Measurements from ENCODE around the gene METAP2. TPM values are rescaled to one million over a fixed set of nuclear protein-coding genes. Genes with fewer than 3 reads are reported as not detected.
A peak's percentile ranks its signal among the peaks of the same experiment; 100 is the strongest.
"Not testable (repeated sequence)": the region's sequence is repeated elsewhere in the genome, so short reads cannot be mapped to it uniquely, and the experiment has no call there.

METAP2 gene
- total RNA-seq, 1 experiment from 2014 or later, result 122 TPM

DNA sequence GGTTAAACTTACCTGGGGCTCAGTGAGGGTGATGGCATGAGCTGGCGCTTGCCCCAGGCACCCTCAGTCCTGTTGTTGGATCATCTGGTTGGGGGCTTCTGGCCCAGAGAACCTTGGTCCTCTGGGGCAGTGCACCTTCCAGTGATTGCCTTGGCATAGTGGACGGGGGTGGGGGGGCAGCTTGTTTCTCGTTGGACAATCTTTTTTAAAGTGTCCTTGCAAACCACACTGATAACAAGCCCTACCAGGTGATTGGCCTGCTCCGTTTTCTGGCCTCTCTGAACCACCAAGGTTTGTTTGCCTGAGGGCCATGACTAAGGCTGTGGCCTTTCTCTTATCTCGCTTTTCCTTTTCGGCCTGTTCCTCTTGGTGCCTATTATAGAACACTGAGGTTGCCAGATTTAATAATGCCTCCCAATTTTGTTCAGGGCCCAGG is 19.2 kb upstream of the METAP2 start:
- not testable (repeated sequence) for H3K9me3 ChIP-seq (replicated peaks); H3K36me3 ChIP-seq; H3K4me3 ChIP-seq; H3K27ac ChIP-seq; H3K27me3 ChIP-seq; DNase-seq; H3K4me1 ChIP-seq

DNA sequence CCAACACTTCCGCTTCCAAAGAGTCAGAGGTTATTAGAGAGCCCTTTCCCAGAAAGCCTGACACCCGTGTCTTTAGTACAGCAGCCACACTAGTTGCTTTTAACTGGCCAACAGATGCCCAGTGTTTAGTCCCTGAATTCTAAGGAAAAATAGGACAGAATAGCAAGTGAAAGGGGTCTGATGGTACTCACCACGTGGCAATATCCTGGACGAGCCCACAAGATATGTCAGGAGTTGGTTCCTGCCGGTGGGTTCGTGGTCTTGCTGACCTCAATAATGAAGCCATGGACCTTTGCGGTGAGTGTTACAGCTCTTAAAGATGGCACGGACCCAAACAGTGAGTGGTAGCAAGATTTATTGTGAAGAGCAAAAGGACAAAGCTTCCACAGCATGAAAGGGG is 16.3 kb upstream of the METAP2 start:
- H3K9me3 ChIP-seq (replicated peaks); H3K27me3 ChIP-seq; DNase-seq; H3K4me3 ChIP-seq; H3K36me3 ChIP-seq; H3K27ac ChIP-seq; H3K4me1 ChIP-seq: not testable (repeated sequence)

DNA sequence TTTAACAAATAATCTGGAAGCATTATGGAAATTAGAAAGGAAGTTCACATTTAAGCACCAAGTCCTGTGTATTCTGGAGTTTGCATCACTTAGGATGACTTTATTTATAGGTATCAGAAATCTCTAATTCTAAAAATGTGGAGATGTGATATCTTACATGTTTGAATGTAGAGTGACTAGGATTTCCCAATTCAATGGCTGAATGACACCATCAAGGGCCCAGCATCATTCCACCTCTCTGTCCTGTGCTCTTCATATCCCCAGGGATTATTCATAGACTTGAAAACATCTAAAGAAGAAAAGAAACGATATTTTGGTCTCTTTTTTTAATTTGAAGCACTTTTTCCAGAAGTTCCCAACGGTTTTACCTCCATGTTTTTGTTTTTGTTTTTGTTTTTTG is 15.2 kb upstream of the METAP2 start:
- H3K27me3 ChIP-seq, result no peaks in the 10 kb centered on the region
- no peaks in the 10 kb centered on the region for H3K36me3 ChIP-seq
- DNase-seq, result no peak
- no peak overlapping the region for H3K27ac ChIP-seq
- no peaks in the 10 kb centered on the region; the same call in 1 of the 2 replicates for H3K9me3 ChIP-seq (replicated peaks)
- H3K4me1 ChIP-seq, result no peaks in the 10 kb centered on the region
- H3K4me3 ChIP-seq, result no peak overlapping the region

DNA sequence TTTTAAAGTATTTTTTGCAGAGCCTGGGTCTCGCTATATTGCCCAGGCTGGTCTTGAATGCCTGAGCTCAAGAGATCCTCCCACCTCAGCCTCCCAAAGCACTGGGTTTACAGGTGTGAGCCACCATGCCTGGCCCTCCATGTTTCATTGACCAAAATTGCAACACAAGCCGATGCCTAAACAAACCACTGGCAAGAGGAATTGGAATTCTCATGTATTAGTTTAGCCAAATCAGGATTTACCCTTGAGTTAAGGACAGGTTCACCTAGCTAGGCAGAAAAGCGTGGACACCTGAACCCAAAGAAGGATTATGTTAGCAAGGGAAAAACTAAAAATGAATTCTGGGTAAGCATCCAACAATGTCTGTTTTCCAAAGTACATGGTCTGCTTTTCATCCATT is 14.6 kb upstream of the METAP2 start:
- no peaks in the 10 kb centered on the region for H3K36me3 ChIP-seq
- H3K4me3 ChIP-seq, result no peak overlapping the region
- H3K27me3 ChIP-seq, result no peaks in the 10 kb centered on the region
- no peak for DNase-seq
- H3K9me3 ChIP-seq (replicated peaks), result no peaks in the 10 kb centered on the region; the same call in 1 of the 2 replicates
- no peak overlapping the region for H3K27ac ChIP-seq
- H3K4me1 ChIP-seq, result no peaks in the 10 kb centered on the region

DNA sequence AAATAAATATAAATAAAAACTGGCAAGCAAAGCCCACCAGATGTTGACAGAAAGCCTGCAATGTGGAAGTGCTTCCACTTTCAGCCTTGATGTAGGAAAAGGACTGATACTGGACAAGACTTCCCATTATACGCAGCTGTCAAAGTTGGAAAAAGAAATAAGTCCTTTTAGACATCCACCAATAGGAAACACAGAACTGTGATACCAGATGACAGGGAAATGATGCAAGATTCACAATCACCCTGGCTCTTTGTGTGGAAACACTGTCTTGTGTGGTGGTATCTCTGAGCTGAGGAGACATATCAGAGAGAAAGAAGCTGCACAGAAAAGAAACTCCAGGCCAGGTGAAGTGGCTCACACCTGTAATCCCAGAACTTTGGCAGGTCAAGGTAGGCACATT is 13.8 kb upstream of the METAP2 start:
- H3K4me3 ChIP-seq, result no peak overlapping the region
- H3K27me3 ChIP-seq, result no peaks in the 10 kb centered on the region
- no peaks in the 10 kb centered on the region for H3K4me1 ChIP-seq
- DNase-seq, result no peak
- no peaks in the 10 kb centered on the region for H3K36me3 ChIP-seq
- H3K27ac ChIP-seq, result no peak overlapping the region
- H3K9me3 ChIP-seq (replicated peaks), result no peaks in the 10 kb centered on the region; the same call in 1 of the 2 replicates

DNA sequence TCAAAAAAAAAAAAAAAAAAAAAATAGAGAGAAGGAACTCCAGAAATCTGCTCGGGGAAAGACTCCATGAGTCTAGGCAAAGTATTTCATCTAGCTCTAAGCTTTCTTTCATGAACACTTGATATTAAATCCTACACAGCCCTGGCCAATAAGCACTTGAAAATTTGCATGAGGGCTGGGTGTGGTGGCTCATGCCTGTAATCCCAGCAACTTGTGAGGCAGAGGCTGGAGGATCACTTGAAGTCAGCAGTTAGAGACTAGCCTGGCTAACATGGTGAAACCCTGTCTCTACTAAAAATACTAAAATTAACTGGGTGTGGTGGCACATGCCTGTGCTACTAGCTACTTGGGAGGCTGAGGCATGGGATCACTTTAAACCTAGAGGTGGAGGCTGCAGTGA is 13.1 kb upstream of the METAP2 start:
- H3K4me1 ChIP-seq, result no peaks in the 10 kb centered on the region
- H3K4me3 ChIP-seq, result no peak overlapping the region
- no peaks in the 10 kb centered on the region; the same call in 1 of the 2 replicates for H3K9me3 ChIP-seq (replicated peaks)
- no peaks in the 10 kb centered on the region for H3K36me3 ChIP-seq
- no peak for DNase-seq
- H3K27me3 ChIP-seq, result no peaks in the 10 kb centered on the region
- H3K27ac ChIP-seq, result no peak overlapping the region

DNA sequence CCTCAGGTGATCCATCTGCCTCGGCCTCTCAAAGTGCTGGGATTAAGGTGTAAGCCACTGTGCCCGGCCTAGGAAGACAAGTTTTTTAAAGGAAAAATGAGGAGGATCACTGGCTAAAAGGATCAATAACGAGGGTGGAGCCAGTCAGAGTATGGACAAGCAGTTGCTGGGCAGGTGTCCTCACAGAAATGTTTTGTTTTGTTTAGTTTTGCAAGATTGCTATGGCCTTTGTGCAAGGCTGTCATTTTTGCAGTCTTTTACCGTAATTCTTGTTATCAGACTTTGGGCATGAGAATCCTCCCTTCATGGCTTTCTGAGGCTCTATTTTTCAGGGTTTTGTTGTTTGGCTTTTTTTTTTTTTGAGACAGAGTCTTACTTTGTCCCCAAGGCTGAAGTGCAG is 11.9 kb upstream of the METAP2 start:
- Histone ChIP-seq H3K27me3 (no peaks in the 10 kb centered on the region), H3K36me3 (no peaks in the 10 kb centered on the region), H3K27ac (no peak overlapping the region), H3K9me3 (replicated peaks) (no peaks in the 10 kb centered on the region; the same call in 1 of the 2 replicates), H3K4me3 (no peak overlapping the region), H3K4me1 (no peaks in the 10 kb centered on the region)
- no peak for DNase-seq

DNA sequence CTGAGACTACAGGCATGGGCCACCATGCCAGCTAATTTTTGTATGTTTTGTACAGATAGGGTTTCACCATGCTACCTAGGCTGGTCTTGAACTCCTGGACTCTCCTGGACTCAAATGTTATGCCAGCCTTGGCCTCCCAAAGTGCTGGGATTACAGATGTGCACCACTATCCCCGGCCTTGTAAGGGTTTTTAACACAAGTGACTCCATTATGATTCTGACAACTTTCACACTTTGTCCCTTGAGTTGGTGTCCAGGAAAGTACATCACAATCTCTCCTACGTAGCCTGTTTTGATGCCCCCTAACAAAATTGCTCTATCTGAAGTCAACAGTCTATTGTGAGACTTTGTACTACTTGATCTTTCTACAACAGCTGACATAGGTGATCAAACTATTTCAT is 11.4 kb upstream of the METAP2 start:
- Histone ChIP-seq H3K27ac (no peak overlapping the region), H3K9me3 (replicated peaks) (no peaks in the 10 kb centered on the region; the same call in 1 of the 2 replicates), H3K4me1 (no peaks in the 10 kb centered on the region), H3K4me3 (no peak overlapping the region), H3K27me3 (no peaks in the 10 kb centered on the region), H3K36me3 (no peaks in the 10 kb centered on the region)
- DNase-seq, result no peak

DNA sequence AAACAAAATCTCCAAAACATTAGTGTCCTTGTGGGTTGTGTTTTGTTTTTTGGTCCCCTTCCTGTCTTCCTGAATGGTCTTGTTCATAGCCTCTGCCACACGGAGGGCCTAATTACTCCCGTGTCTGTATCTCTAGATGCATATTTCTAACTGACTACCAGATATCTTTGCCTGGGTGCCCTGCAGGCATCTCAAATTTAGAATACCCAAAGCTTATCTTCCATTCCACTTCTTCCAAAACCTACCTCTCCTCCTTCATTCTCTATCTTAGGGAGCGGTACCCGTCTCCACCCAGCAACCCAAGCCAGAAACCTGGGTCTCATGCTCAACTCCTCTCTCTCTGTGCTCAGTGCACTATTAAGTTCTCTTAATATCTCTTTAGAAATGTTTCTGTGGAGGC is 10.9 kb upstream of the METAP2 start:
- no peak for DNase-seq
- H3K27ac ChIP-seq, result no peak overlapping the region
- no peaks in the 10 kb centered on the region for H3K4me1 ChIP-seq
- H3K27me3 ChIP-seq, result no peaks in the 10 kb centered on the region
- no peaks in the 10 kb centered on the region; the same call in 1 of the 2 replicates for H3K9me3 ChIP-seq (replicated peaks)
- H3K36me3 ChIP-seq, result no peaks in the 10 kb centered on the region
- H3K4me3 ChIP-seq, result no peak overlapping the region

DNA sequence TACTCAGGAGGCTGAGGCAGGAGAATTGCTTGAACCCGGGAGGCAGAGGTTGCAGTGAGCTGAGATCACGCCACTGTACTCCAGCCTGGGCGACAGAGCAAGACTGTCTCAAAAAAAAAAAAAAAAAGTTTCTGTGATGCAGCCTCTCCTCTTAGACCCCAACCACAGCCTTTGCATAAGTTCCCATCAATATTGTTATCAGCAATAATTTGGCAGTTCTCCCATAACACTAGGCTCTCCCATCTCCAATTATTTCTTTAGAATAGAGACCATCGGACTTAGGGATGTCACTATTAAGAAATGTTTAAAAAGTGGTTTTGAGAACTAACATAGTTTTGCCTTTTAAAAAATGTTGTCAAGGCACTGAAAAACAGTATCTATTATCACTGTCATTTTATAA is 10.2 kb upstream of the METAP2 start:
- H3K4me3 ChIP-seq; H3K4me1 ChIP-seq; DNase-seq; H3K27me3 ChIP-seq; H3K36me3 ChIP-seq; H3K27ac ChIP-seq; H3K9me3 ChIP-seq (replicated peaks): not testable (repeated sequence)

DNA sequence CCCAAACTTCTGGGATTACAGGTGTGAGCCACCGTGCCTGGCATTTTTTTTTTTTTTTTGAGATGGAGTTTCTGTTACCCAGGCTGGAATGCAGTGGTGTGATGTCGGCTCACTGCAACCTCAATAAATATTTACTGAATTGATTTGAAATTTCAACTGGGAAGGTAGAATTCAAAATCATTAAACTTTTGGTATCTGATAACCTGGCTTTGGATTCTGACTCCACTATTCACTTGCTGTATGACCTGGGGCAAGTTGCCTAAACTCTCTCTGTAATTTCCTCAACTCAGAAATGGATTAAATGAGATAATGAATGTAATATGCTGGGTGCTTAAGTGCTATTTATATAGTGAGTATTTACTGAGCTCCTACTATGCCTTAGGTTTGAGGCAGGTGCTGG is 8.7 kb upstream of the METAP2 start:
- Histone ChIP-seq H3K36me3 (no peaks in the 10 kb centered on the region), H3K4me1 (no peaks in the 10 kb centered on the region), H3K9me3 (replicated peaks) (no peaks in the 10 kb centered on the region), H3K4me3 (no peak overlapping the region), H3K27me3 (no peaks in the 10 kb centered on the region), H3K27ac (no peak overlapping the region)
- no peak for DNase-seq

DNA sequence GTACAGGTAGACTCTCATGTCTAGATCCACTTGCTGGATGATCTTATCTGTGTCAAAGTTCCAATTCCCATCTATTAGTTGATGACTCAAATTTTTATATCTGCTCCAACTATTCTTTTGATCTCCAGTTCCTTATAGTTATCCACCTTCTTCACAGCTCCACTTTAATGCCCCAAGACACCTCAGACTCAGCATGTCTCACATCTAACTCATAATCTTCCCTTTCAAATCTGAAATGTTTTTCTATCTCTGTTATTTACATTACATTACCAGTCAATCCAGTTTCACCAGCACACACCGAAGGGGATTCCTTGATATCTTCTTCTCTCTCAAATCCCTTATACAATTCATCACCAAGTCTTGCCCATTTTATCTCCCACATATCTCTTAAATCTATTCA is 3.7 kb upstream of the METAP2 start:
- Histone ChIP-seq H3K36me3 (no peaks in the 10 kb centered on the region), H3K4me1 (no peaks in the 10 kb centered on the region; the same call in 1 of the 2 replicates), H3K9me3 (replicated peaks) (no peaks in the 10 kb centered on the region), H3K4me3 (no peak overlapping the region), H3K27me3 (no peaks in the 10 kb centered on the region), H3K27ac (no peak overlapping the region)
- DNase-seq, result no peak

DNA sequence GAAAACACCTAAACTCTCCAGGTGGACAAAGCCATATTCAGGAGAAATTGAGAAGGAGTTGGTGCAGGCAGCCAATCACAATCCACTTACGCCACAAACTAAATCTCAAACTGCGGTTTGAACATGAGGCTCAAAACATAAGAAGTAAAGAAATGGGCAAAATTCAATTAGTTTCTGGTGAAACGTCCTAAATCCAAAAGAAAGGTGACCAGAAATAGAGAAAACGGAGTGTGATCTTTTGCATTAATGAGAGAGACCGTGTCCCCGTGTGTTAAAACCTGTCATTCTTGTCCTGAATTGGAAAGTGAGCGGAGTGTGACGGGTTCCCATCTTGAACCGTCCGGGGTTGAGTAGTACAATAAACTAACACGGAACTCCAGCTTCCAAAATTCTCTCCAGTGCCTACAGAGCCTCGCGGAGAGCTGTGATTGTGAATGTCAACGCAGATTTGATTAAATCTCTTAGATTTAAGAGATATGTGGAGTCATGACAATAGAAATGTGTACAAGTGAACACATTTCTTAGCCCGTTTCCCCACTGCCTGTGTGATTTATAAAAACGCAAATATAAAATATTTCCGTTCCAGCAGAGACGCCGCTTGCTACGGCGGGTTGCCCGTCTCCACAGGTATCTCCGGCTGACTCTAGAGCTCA is 595 bp upstream of the METAP2 start:
- peak overlapping the region; percentile 83 for H3K27ac ChIP-seq
- peaks cover 26% of the 10 kb centered on the region for H3K36me3 ChIP-seq
- H3K4me1 ChIP-seq, result no peaks in the 10 kb centered on the region; the same call in 1 of the 2 replicates
- peak; percentile 22 to 65 for DNase-seq
- H3K27me3 ChIP-seq, result no peaks in the 10 kb centered on the region
- no peaks in the 10 kb centered on the region for H3K9me3 ChIP-seq (replicated peaks)
- H3K4me3 ChIP-seq, result peak overlapping the region; percentile 92

DNA sequence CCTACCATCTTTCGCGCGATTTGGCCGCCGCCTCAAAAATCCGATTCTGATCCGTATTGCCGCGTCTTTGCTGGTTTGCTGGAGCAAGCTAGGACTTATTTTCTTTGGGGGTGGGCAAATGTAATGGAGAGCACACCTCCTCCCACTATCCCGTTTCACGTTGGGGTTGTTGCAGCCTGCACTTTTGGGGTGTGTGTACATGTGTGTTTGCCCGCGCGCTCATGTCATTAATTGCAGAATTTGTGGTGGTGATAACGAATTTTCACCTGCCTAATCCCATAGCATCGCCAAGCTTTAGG is 657 bp downstream of the METAP2 start:
- peak overlapping the region; percentile 92 for H3K4me3 ChIP-seq
- no peaks in the 10 kb centered on the region for H3K9me3 ChIP-seq (replicated peaks)
- H3K27ac ChIP-seq, result peak overlapping the region; percentile 83
- peaks cover 37% of the 10 kb centered on the region for H3K36me3 ChIP-seq
- H3K4me1 ChIP-seq, result no peaks in the 10 kb centered on the region; the same call in 1 of the 2 replicates
- no peak for DNase-seq
- no peaks in the 10 kb centered on the region for H3K27me3 ChIP-seq

DNA sequence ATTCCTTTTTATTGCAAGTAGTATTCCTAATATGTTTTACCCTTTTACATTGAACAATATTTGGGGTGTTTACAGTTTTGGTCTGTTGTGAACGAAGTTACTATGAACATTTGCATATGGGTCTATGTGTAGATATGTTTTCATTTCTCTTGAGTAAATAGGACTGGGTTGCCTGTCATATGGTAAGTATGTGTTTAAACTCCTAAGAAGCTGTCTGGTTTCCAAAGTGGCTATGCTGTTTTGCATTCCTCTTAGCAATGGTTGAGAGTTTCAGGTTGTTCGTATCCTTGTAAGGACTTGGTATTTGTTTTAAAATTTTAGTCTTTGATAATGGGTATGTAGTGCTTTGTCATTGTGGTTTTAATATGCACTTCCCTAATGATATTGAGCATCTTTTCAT is 6.3 kb downstream of the METAP2 start:
- H3K4me3 ChIP-seq, result no peak overlapping the region
- DNase-seq, result no peak

DNA sequence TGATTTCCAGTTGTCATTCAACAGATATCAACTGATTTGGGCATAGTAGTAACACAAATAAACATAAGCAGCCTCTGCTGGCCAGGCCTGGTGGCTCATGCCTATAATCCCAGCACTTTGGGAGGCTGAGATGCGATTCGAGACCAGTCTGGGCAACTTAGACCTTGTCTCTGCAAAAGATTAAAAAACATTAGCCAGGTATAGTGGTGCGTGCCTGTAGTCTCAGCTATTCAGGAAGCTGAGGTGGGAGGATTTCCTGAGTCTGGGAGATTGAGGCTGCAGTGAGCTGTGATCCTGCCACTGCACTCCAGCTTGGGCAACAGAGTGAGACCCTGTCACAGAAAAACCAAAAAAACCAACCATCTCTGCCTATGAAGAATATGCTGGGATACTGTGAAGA is 7.1 kb downstream of the METAP2 start:
- DNase-seq, result no peak
- no peaks in the 10 kb centered on the region for H3K27me3 ChIP-seq
- H3K27ac ChIP-seq, result no peak overlapping the region
- no peaks in the 10 kb centered on the region for H3K9me3 ChIP-seq (replicated peaks)
- H3K4me1 ChIP-seq, result no peaks in the 10 kb centered on the region
- no peak overlapping the region for H3K4me3 ChIP-seq
- peaks cover 75% of the 10 kb centered on the region for H3K36me3 ChIP-seq

More for the DNA sequence above, 6.3 kb downstream of the METAP2 start:
- no peak overlapping the region for H3K27ac ChIP-seq
- no peaks in the 10 kb centered on the region for H3K27me3 ChIP-seq
- H3K4me1 ChIP-seq, result no peaks in the 10 kb centered on the region
- no peaks in the 10 kb centered on the region for H3K9me3 ChIP-seq (replicated peaks)
- peaks cover 71% of the 10 kb centered on the region for H3K36me3 ChIP-seq

All from SJCRH30 (cell line).